Amniotic stem cell (primary cell): Measurements from ENCODE around the gene FNDC7.
"Not testable (repeated sequence)": the region's sequence is repeated elsewhere in the genome, so short reads cannot be mapped to it uniquely, and the experiment has no call there.

Experiments
- DNase-seq: peaks from one replicate; lab custom pipeline; 2025; lab: John Stamatoyannopoulos, UW

FNDC7 gene

DNA sequence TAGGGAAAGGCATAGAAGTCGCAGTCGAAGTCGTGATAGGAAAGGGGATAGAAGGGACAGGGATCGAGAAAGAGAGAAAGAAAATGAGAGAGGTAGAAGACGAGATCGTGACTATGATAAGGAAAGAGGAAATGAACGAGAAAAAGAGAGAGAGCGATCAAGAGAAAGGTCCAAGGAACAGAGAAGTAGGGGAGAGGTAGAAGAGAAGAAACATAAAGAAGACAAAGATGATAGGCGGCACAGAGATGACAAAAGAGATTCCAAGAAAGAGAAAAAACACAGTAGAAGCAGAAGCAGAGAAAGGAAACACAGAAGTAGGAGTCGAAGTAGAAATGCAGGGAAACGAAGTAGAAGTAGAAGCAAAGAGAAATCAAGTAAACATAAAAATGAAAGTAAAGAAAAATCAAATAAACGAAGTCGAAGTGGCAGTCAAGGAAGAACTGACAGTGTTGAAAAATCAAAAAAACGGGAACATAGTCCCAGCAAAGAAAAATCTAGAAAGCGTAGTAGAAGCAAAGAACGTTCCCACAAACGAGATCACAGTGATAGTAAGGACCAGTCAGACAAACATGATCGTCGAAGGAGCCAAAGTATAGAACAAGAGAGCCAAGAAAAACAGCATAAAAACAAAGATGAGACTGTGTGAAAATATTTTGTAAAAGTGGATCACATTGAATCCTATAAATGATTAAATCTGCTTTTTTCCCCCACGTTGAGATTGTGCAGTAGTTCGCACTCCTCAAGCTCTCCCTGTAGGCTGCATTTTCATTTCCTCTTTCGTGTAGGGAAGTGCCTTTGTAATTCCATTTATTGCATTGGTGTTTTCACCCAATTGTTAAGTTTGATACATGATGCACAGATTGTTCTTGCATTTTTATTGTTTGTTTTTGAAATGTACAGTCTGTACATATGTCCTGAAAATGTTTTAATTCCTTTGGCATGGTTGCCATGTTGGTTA lies 13.1 kb upstream of the FNDC7 start:
- no peak for DNase-seq

DNA sequence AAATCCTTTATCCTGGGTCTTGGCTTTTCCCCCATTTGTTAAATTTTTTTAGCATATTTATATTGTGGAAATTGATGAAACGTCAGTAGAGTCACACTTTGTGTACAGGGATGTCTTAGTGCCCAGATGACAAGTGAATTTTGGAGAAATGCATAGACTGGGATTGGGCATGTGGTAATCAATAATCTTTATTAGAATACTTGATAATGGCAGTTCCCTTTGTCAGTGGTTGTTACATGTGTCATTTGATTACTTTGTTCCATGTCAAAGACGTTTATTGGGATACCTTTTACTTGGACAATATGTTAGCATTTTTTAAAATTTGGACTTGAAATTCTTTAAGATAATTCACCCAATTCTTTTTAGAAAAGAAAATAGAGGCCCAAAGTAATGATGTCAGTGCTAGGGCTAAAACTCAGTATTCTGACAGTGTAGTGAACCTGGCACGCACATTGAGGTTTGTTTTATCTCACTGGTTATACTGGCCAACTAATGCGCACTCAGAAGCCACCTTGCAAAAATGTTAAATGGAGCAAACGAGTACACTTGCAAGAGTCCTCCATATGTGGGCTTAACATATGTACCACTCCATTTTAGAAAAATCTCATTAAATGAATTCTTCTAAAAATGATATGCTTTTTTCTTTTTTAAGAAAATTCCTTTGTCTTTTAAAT lies 11.4 kb upstream of the FNDC7 start:
- DNase-seq, result no peak

DNA sequence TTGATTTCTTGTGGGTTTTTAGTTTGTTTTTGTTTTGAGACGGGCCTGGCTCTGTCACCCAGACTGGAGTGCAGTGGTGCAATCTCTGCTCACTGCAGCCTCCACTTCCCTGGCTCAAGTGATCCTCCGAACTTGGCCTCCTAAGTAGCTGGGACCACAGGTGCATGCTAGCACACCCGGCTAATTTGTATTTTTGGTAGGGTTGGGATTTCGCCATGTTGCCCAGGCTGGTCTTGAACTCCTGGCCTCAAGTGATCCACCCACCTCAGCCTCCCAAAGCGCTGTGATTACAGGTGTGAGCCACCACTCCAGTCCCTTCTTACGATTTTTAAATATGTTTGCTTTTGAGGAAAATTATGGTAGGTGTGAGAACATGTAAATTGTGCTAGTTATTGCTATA lies 10.6 kb upstream of the FNDC7 start:
- DNase-seq, result not testable (repeated sequence)

- no peak for DNase-seq
These were observed 8.8 kb upstream of the FNDC7 start for GRCh38 chr1:108703939-108704338.

DNA sequence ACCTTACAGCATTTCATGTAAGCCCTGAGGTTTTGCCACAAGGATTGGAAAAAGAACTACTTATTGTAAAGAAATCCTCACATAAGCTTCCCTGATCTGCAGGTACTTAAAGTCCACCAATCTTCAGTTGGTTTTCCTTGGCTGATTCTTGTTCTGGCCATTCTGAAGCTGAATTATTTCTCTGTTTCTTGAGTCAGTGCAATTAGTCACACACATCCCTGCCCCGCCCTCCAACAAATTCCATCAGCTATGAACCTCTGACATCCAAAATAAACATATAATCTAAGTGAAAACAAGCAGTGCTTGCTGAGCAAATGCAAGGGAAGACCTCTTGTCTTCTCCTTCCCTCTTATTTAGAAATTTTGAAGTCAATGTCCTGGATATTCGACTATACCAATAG lies 8.2 kb upstream of the FNDC7 start:
- peak; percentile 46 for DNase-seq

DNA sequence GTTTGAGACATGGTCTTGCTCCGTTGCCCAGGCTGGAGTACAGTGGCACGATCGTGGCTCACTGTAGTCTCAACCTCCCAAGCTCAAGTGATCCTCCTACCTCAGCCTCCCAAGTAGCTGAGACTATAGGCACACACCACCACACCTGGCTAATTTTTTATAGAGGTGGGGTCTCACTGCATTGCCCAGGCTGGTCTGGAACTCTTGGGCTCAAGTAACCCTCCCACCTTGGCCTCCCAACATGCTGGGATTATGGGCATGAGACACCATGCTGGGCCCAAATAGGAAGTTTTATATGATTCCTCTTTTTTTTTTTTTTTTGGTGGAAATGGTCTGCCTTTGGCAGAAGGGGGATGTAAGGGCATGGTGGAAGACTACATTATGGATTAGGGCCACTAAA lies 6.1 kb upstream of the FNDC7 start:
- DNase-seq, result no peak

DNA sequence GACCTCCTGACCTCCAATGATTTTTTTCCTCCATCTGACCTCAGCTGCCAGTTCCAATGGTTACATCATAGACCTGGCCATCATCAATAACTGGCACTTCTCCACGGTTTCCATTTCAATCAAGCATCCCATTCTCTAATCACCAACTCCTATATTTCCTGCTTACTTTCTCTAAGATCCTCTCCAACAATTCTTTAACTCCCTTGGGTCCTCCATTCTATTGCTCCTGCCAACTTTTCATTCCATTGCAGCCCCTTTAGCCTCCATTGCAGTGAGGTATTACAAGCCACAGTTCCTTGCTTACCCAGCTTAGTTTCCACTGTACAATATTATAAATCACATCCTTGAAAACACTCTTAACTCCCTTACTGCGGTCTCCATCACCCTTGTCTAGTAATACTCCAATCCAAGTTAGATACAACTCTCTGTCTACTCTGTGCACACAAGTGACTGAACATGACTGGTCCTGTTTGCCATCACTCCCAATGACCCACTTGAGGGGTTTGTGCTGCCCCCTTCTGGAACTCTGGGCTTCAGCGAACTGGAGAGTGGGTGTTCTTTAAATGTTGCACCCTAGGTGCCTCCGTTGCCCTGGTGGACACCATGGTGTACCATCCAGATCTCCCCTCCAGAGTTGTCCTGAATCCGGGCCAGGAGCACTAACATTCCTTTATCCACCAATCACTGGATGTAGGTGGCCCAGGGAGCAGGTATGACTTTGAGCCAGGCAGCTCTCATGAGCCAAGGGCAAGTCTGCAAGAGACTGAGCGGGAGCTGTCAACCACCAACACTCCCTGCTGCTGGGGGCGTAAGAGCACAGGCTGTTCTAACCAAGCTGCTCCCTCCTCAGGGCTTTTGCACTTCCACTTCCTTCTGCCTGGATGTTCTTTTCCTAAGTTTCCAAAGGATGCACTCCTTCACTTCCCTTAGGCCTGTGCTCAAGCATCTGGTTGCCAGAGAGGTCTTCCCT lies 3.7 kb upstream of the FNDC7 start:
- no peak for DNase-seq

DNA sequence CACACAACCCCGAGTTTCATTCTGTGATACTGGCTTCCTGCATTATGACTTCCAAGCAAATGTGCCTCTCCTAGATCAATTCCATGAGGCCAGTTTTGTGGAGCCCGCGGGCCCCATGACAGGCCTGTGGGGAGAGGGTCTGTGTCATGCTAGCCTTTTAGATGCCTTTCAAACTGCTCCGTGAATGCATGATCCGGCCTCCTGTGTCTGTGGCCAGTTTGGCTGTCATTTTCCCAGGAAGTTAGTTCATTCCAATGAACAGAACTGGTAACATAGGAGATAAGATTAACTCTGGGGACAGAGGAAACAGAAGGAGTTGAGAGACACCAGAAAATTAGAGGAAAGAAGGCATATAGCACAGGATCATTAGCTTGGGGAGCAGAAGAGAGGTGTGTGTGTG lies 3.2 kb downstream of the FNDC7 start:
- no peak for DNase-seq

GRCh38 chr1:108716437-108717230 lies 3.9 kb downstream of the FNDC7 start:
- DNase-seq, result no peak

- DNase-seq, result no peak
These were observed 5.1 kb downstream of the FNDC7 start for GRCh38 chr1:108717774-108718316.

GRCh38 chr1:108718927-108719655 lies 6.4 kb downstream of the FNDC7 start:
- no peak for DNase-seq

- DNase-seq, result peak; percentile 49
These were observed 7.1 kb downstream of the FNDC7 start for GRCh38 chr1:108719656-108720435.

GRCh38 chr1:108722292-108722691 lies 9.6 kb downstream of the FNDC7 start:
- DNase-seq, result no peak

- no peak for DNase-seq
These were observed 13.2 kb downstream of the FNDC7 start for GRCh38 chr1:108725906-108726305.

DNA sequence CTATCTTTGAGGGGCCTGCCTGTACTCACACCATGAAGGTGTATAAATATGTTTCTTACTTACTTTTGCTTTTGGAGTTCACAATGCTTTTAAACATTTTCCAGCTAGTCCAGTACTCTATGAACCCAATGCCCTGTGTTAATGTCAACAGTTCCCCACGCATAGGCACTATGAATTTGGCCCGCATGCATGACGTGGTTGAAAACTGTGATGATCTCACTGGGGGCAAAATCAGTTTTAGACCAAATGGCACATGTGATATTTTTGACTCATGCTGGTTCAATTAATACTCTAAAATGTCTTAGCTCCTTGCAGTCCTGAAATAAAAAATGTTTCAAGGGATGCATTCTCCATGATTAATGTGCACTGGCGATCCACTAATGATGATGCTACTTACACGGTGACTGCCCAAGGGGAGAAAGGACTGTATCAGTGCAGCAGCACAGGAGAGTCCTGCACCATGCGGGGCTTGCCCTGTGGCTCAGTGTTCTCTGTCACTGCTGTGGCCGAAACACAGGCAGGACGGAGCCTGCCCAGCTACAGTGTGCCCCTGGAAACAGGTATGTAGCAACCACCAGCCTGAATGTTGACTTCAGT lies 15.7 kb downstream of the FNDC7 start:
- no peak for DNase-seq

DNA sequence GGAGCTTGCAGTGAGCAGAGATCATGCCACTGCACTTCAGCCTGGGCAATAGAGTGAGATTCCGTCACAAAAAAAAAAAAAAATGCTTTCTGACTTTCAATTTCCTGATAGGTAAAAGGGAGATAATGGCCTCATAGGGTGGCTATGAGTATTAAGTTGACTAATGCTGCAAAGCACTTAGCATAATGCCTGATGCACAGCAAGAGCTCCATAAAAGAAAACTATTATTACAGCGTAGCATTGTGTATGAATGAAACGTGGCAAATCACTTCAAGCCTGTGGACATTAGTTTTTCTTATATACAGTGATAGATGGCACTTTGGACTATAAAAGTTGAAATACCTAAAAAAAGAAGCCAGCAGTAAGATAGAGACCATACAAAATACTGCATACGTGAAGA lies 16.8 kb downstream of the FNDC7 start:
- no peak for DNase-seq

GRCh38 chr1:108732398-108732797 lies 19.7 kb downstream of the FNDC7 start:
- no peak for DNase-seq

- no peak for DNase-seq
These were observed 21.6 kb downstream of the FNDC7 start for GRCh38 chr1:108734171-108734865.
